ENCODE measurements around the gene ZNF668. TPM values are rescaled to one million over a fixed set of nuclear protein-coding genes. Genes with fewer than 3 reads are reported as not detected.

ZNF668 gene
- total RNA-seq, 1 experiment from 2014 or later, result 16.8 TPM

- no peaks in the 10 kb centered on the region for H4K20me1 ChIP-seq (ENCODE audit: insufficient read depth)
- no peak overlapping the region for H3K27ac ChIP-seq (ENCODE audit: low read depth, low read length)
- no peak overlapping the region for H3K4me3 ChIP-seq (replicated peaks in 1 of 2; ENCODE audit: low read depth in 1 of 2, low read length in 2 of 2)
- DNase-seq (ENCODE audit: low read depth, low spot score) (no peak), ATAC-seq (no peak)
- no peaks in the 10 kb centered on the region for H3K79me2 ChIP-seq (ENCODE audit: insufficient read depth, low read length)
- RAD21 ChIA-PET (ENCODE audit: low non-redundant PET in 1 of 2, low total read pairs in 2 of 2, uncharacterized antibody in 2 of 2, unreplicated experiment in 2 of 2), result no interaction called here
- intact Hi-C loops (cut with micrococcal nuclease), result no loop called here
- H3K4me2 ChIP-seq (ENCODE audit: low read length), result no peak overlapping the region
- H3K27me3 ChIP-seq (ENCODE audit: insufficient read depth, low read length), result no peaks in the 10 kb centered on the region
- H3K9me2 ChIP-seq (ENCODE audit: insufficient read depth), result no peaks in the 10 kb centered on the region
- POLR2A ChIA-PET, result no interaction called here
- H3K36me3 ChIP-seq (ENCODE audit: control insufficient read depth in 1 of 2, insufficient read depth in 2 of 2, low read length in 2 of 2), result no peaks in the 10 kb centered on the region; a peak in 1 of 4 replicates
- H3K9ac ChIP-seq (ENCODE audit: low read length), result no peak overlapping the region
- no peaks in the 10 kb centered on the region for H3K9me3 ChIP-seq (ENCODE audit: control insufficient read depth in 1 of 2, insufficient read depth in 1 of 2, low read depth in 1 of 2, low read length in 2 of 2)
- H3K4me1 ChIP-seq (ENCODE audit: control insufficient read depth in 1 of 2, insufficient read depth in 2 of 2, low read length in 2 of 2), result peaks cover 0 to 7% of the 10 kb centered on the region in 2 experiments; a peak in 1 of 4 replicates
- BruUV-seq (replicated peaks), result no TSS peak
- CTCF ChIA-PET, result no interaction called here
- H2AFZ ChIP-seq (ENCODE audit: low read depth, low read length, poor library complexity, severe bottlenecking), result no peak overlapping the region
- TF ChIP-seq CBX3 (IDR thresholded peaks at IDR 0.05; ENCODE audit: low read depth), result no peak
- TF ChIP-seq ELF1 (IDR thresholded peaks at IDR 0.05; ENCODE audit: borderline replicate concordance, low read depth), result no peak
- no peak for TF ChIP-seq RAD21 (IDR thresholded peaks at IDR 0.05; ENCODE audit: low read depth)
- no peak for TF ChIP-seq ZFX (IDR thresholded peaks at IDR 0.05)
- no peak for TF ChIP-seq REST (IDR thresholded peaks at IDR 0.05; ENCODE audit: low read depth)
- TF ChIP-seq ZBTB33 (IDR thresholded peaks at IDR 0.05; ENCODE audit: extremely low read depth, insufficient replicate concordance, low read length), result no peak
- TF ChIP-seq EZH2 (IDR thresholded peaks at IDR 0.05), result no peak
- TF ChIP-seq EGR1 (IDR thresholded peaks at IDR 0.05; ENCODE audit: low read depth), result no peak
- no peak for TF ChIP-seq CTCF (IDR thresholded peaks at IDR 0.05 in 2 of 3, conservative IDR thresholded peaks at IDR 0.05 in 1 of 3; ENCODE audit: borderline replicate concordance in 1 of 3, insufficient read depth in 1 of 3, low read depth in 2 of 3, low read length in 2 of 3)
- TF ChIP-seq SRF (IDR thresholded peaks at IDR 0.05; ENCODE audit: low read depth), result no peak
- TF ChIP-seq JUND (IDR thresholded peaks at IDR 0.05), result no peak
- no peak for TF ChIP-seq POLR2A (IDR thresholded peaks at IDR 0.05; ENCODE audit: borderline replicate concordance, extremely low read depth, insufficient read depth, insufficient read length)
- no peak for TF ChIP-seq EZH2phosphoT487 (IDR thresholded peaks at IDR 0.05; ENCODE audit: borderline replicate concordance)
- TF ChIP-seq YY1 (IDR thresholded peaks at IDR 0.05; ENCODE audit: extremely low read depth, insufficient replicate concordance, low read depth, low read length), result no peak
Measured at GRCh38 chr16:31043352-31043751, 30.7 kb downstream of the ZNF668 start.
